ENCODE measurements around the gene GIPC2.

The GIPC2 gene

GRCh38 chr1:78092643-78093042 lies 46.9 kb downstream of the GIPC2 start:
- Histone ChIP-seq H3K27ac (no peak overlapping the region), H3K4me3 (ENCODE audit: low read depth, low read length) (no peak overlapping the region), H3K27me3 (ENCODE audit: insufficient read depth, low read depth, severe bottlenecking) (no peaks in the 10 kb centered on the region), H3K9me3 (ENCODE audit: severe bottlenecking) (no peaks in the 10 kb centered on the region), H3K36me3 (no peaks in the 10 kb centered on the region)
- TF ChIP-seq CTCF (IDR thresholded peaks at IDR 0.05; ENCODE audit: low read depth, low read length) = no peak
- DNase-seq = no peak

GRCh38 chr1:78093560-78093959 lies 47.8 kb downstream of the GIPC2 start:
- no peak overlapping the region for H3K4me3 ChIP-seq (ENCODE audit: low read depth, low read length)

GRCh38 chr1:78094639-78095038 lies 48.9 kb downstream of the GIPC2 start:
- no peak for DNase-seq
- H3K4me3 ChIP-seq (ENCODE audit: low read depth, low read length) = no peak overlapping the region
- TF ChIP-seq CTCF (IDR thresholded peaks at IDR 0.05; ENCODE audit: low read depth, low read length) = no peak
- H3K27me3 ChIP-seq (ENCODE audit: insufficient read depth, low read depth, severe bottlenecking) = no peaks in the 10 kb centered on the region
- no peak overlapping the region for H3K27ac ChIP-seq
- no peaks in the 10 kb centered on the region for H3K9me3 ChIP-seq (ENCODE audit: severe bottlenecking)
- H3K36me3 ChIP-seq = no peaks in the 10 kb centered on the region

More at GRCh38 chr1:78093560-78093959, 47.8 kb downstream of the GIPC2 start:
- Histone ChIP-seq H3K27ac (no peak overlapping the region), H3K36me3 (no peaks in the 10 kb centered on the region), H3K27me3 (ENCODE audit: insufficient read depth, low read depth, severe bottlenecking) (no peaks in the 10 kb centered on the region), H3K9me3 (ENCODE audit: severe bottlenecking) (no peaks in the 10 kb centered on the region)
- no peak for TF ChIP-seq CTCF (IDR thresholded peaks at IDR 0.05; ENCODE audit: low read depth, low read length)
- no peak for DNase-seq

GRCh38 chr1:78095593-78095992 lies 49.8 kb downstream of the GIPC2 start:
- H3K4me3 ChIP-seq (ENCODE audit: low read depth, low read length) = no peak overlapping the region
- no peak overlapping the region for H3K27ac ChIP-seq
- DNase-seq = no peak
- H3K27me3 ChIP-seq (ENCODE audit: insufficient read depth, low read depth, severe bottlenecking) = no peaks in the 10 kb centered on the region
- no peak for TF ChIP-seq CTCF (IDR thresholded peaks at IDR 0.05; ENCODE audit: low read depth, low read length)
- H3K9me3 ChIP-seq (ENCODE audit: severe bottlenecking) = no peaks in the 10 kb centered on the region
- no peaks in the 10 kb centered on the region for H3K36me3 ChIP-seq

- TF ChIP-seq CTCF (IDR thresholded peaks at IDR 0.05; ENCODE audit: low read depth, low read length) = no peak
- no peaks in the 10 kb centered on the region for H3K9me3 ChIP-seq (ENCODE audit: severe bottlenecking)
- no peak for DNase-seq
- H3K36me3 ChIP-seq = no peaks in the 10 kb centered on the region
- no peaks in the 10 kb centered on the region for H3K27me3 ChIP-seq (ENCODE audit: insufficient read depth, low read depth, severe bottlenecking)
- no peak overlapping the region for H3K27ac ChIP-seq
- no peak overlapping the region for H3K4me3 ChIP-seq (ENCODE audit: low read depth, low read length)
These were observed 50.3 kb downstream of the GIPC2 start for GRCh38 chr1:78096017-78096416.

GRCh38 chr1:78096976-78097375 lies 51.2 kb downstream of the GIPC2 start:
- Histone ChIP-seq H3K9me3 (ENCODE audit: severe bottlenecking) (no peaks in the 10 kb centered on the region), H3K4me3 (ENCODE audit: low read depth, low read length) (no peak overlapping the region), H3K27me3 (ENCODE audit: insufficient read depth, low read depth, severe bottlenecking) (no peaks in the 10 kb centered on the region), H3K36me3 (no peaks in the 10 kb centered on the region), H3K27ac (no peak overlapping the region)
- no peak for DNase-seq
- TF ChIP-seq CTCF (IDR thresholded peaks at IDR 0.05; ENCODE audit: low read depth, low read length) = no peak

Data from WERI-Rb-1 (cell line).